ENCODE measurements around the gene PRR16.

Gene PRR16

DNA sequence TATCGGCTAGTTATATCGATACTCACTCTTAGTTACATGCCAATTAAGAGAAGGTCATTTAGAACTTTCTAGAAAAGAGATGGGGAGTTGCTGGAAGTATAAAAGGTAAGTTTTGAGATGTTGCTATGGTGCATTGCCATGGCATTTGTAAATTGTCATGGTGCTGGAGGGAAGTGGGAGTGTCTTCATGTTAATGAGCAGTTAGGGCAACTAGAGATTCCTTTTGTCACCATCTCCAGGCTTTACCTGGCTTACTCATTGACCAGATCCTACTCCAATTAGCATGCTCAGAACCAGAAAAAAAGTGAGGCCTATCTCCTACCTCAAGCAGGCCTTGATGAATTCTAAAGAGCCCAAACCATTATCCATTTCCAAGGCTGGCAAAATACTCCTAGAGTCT, 82.8 kb downstream of the PRR16 start:
- Mint-ChIP-seq H3K9me3 (no peaks in the 10 kb centered on the region), H3K4me1 (no peaks in the 10 kb centered on the region), H3K36me3 (ENCODE audit: low read depth) (no peaks in the 10 kb centered on the region), H3K27ac (no peak overlapping the region), H3K4me3 (no peak overlapping the region), H3K27me3 (no peaks in the 10 kb centered on the region)
- ATAC-seq: no peak
- no peak for DNase-seq

- DNase-seq (no peak), ATAC-seq (no peak)
- no peaks in the 10 kb centered on the region for H3K36me3 Mint-ChIP-seq (ENCODE audit: low read depth)
- H3K9me3 Mint-ChIP-seq: no peaks in the 10 kb centered on the region
- no peaks in the 10 kb centered on the region for H3K27me3 Mint-ChIP-seq
- no peak overlapping the region for H3K4me3 Mint-ChIP-seq
- H3K27ac Mint-ChIP-seq: no peak overlapping the region
- H3K4me1 Mint-ChIP-seq: no peaks in the 10 kb centered on the region
These were observed 86.3 kb downstream of the PRR16 start for GRCh38 chr5:120550358-120550757.

- no peaks in the 10 kb centered on the region for H3K27me3 Mint-ChIP-seq
- DNase-seq: no peak
- no peaks in the 10 kb centered on the region for H3K9me3 Mint-ChIP-seq
- no peak for ATAC-seq
- H3K4me3 Mint-ChIP-seq: no peak overlapping the region
- H3K27ac Mint-ChIP-seq: no peak overlapping the region
- H3K36me3 Mint-ChIP-seq (ENCODE audit: low read depth): no peaks in the 10 kb centered on the region
- no peaks in the 10 kb centered on the region for H3K4me1 Mint-ChIP-seq
These were observed 88.5 kb downstream of the PRR16 start for GRCh38 chr5:120552638-120553037.

DNA sequence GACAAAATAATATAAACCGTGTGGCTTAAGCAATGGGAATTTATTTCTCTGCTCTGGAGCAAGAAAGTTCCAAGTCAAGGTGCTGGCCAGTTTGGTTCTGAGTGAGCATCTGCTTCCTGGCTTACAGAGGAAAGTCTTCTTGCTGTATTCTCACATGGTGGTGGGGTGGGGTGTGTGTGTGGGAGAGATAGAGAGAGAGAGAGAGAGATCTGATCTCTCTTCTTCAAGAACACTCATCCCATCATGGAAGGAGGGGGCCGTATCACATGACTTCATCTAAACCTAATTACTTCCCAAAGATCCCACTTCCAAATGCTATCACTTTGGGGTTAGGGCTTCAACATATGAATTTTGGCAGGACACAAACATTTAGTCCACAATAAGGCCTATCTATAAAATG, 91.2 kb downstream of the PRR16 start:
- Mint-ChIP-seq H3K4me3 (no peak overlapping the region), H3K9me3 (no peaks in the 10 kb centered on the region), H3K27me3 (no peaks in the 10 kb centered on the region), H3K36me3 (ENCODE audit: low read depth) (no peaks in the 10 kb centered on the region), H3K4me1 (no peaks in the 10 kb centered on the region), H3K27ac (no peak overlapping the region)
- no peak for ATAC-seq
- no peak for DNase-seq

GRCh38 chr5:120564013-120564412, 99.9 kb downstream of the PRR16 start:
- ATAC-seq (no peak), DNase-seq (no peak)
- H3K27me3 Mint-ChIP-seq: no peaks in the 10 kb centered on the region
- no peak overlapping the region for H3K27ac Mint-ChIP-seq
- no peak overlapping the region for H3K4me3 Mint-ChIP-seq
- no peaks in the 10 kb centered on the region for H3K36me3 Mint-ChIP-seq (ENCODE audit: low read depth)
- H3K9me3 Mint-ChIP-seq: peaks cover 8% of the 10 kb centered on the region
- H3K4me1 Mint-ChIP-seq: no peaks in the 10 kb centered on the region

- no peak for DNase-seq
- H3K4me1 Mint-ChIP-seq: no peaks in the 10 kb centered on the region
- no peak for ATAC-seq
- no peak overlapping the region for H3K4me3 Mint-ChIP-seq
- no peaks in the 10 kb centered on the region for H3K27me3 Mint-ChIP-seq
- H3K9me3 Mint-ChIP-seq: peaks cover 8% of the 10 kb centered on the region
- H3K36me3 Mint-ChIP-seq (ENCODE audit: low read depth): no peaks in the 10 kb centered on the region
- H3K27ac Mint-ChIP-seq: no peak overlapping the region
These were observed 103.0 kb downstream of the PRR16 start for GRCh38 chr5:120567066-120567465.

DNA sequence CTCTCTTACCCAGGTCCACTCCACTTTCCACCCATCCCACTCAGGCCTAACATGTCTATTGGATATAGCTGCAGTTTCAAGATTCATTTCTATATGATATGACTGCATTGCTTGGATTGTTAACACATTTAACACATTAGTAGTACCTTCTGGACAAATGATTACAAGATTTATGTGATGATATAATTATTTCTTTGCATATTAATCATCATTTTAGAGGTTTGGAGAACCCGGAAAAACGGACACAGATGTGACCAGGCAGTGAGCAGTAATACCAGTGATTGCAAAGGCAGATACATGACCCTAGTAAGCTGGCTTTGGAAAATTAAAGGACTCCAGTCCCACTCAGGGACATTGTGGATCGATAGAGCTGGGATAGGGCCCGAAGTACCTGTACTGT, 103.8 kb downstream of the PRR16 start:
- no peaks in the 10 kb centered on the region for H3K27me3 Mint-ChIP-seq
- no peak for ATAC-seq
- H3K27ac Mint-ChIP-seq: no peak overlapping the region

DNA sequence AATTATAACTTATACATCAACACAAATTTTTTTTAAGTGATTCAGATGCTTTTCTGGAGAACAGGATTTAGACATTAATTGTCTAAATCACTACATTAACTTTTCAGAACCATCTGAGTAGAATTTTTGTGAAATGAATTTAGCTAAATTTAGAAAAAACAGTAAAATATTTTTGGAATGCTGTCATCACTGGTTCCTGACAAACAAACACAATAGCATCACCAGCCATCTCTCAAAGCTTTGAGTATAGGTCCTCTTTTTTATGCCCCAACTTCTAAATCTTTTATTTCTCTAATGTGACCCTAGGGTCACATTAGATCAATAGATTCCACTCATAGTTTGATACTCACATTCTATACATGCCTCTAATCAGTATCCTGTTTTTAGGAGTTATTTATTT, 104.6 kb downstream of the PRR16 start:
- DNase-seq (no peak), ATAC-seq (no peak)
- no peaks in the 10 kb centered on the region for H3K27me3 Mint-ChIP-seq
- peaks cover 8% of the 10 kb centered on the region for H3K9me3 Mint-ChIP-seq
- H3K36me3 Mint-ChIP-seq (ENCODE audit: low read depth): no peaks in the 10 kb centered on the region
- H3K4me3 Mint-ChIP-seq: no peak overlapping the region
- no peaks in the 10 kb centered on the region for H3K4me1 Mint-ChIP-seq
- H3K27ac Mint-ChIP-seq: no peak overlapping the region

More for the DNA sequence above, 103.8 kb downstream of the PRR16 start:
- no peak for DNase-seq
- no peak overlapping the region for H3K4me3 Mint-ChIP-seq
- no peaks in the 10 kb centered on the region for H3K4me1 Mint-ChIP-seq
- H3K36me3 Mint-ChIP-seq (ENCODE audit: low read depth): no peaks in the 10 kb centered on the region
- H3K9me3 Mint-ChIP-seq: peaks cover 8% of the 10 kb centered on the region

- H3K4me3 Mint-ChIP-seq: no peak overlapping the region
- H3K27me3 Mint-ChIP-seq: no peaks in the 10 kb centered on the region
- DNase-seq: no peak
- ATAC-seq: no peak
- H3K9me3 Mint-ChIP-seq: no peaks in the 10 kb centered on the region
- no peaks in the 10 kb centered on the region for H3K4me1 Mint-ChIP-seq
- H3K27ac Mint-ChIP-seq: no peak overlapping the region
- no peaks in the 10 kb centered on the region for H3K36me3 Mint-ChIP-seq (ENCODE audit: low read depth)
These were observed 112.5 kb downstream of the PRR16 start for GRCh38 chr5:120576588-120576987.

GRCh38 chr5:120582635-120583034, 118.5 kb downstream of the PRR16 start:
- H3K36me3 Mint-ChIP-seq (ENCODE audit: low read depth): no peaks in the 10 kb centered on the region
- no peak overlapping the region for H3K4me3 Mint-ChIP-seq
- peaks cover 3% of the 10 kb centered on the region for H3K9me3 Mint-ChIP-seq
- no peaks in the 10 kb centered on the region for H3K4me1 Mint-ChIP-seq
- no peak for DNase-seq
- no peak for ATAC-seq
- no peaks in the 10 kb centered on the region for H3K27me3 Mint-ChIP-seq
- H3K27ac Mint-ChIP-seq: no peak overlapping the region

- ATAC-seq: no peak
These were observed 122.5 kb downstream of the PRR16 start for GRCh38 chr5:120586646-120587045.

DNA sequence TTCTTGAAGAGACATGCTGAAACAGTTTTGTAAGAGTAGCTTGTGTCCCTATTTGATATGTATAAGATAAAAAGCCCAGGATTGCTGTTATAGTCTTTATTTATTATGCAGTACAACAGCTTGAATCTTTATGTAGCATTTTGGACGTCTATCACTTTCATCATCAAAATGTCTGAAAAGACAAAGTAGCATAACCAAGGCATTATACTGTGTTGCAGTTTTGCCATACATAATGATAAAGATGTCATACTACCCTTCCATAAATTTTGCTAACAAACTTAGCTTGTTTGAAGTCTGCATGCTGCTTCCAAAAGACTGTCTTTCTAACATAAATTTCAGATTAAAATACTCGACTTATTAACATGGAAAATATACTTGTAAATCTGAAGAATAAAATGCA, 127.8 kb downstream of the PRR16 start:
- H3K9me3 Mint-ChIP-seq: no peaks in the 10 kb centered on the region
- H3K4me3 Mint-ChIP-seq: no peak overlapping the region
- no peaks in the 10 kb centered on the region for H3K27me3 Mint-ChIP-seq
- no peaks in the 10 kb centered on the region for H3K36me3 Mint-ChIP-seq (ENCODE audit: low read depth)
- no peaks in the 10 kb centered on the region for H3K4me1 Mint-ChIP-seq
- DNase-seq (no peak), ATAC-seq (no peak)
- H3K27ac Mint-ChIP-seq: no peak overlapping the region

More at GRCh38 chr5:120586646-120587045, 122.5 kb downstream of the PRR16 start:
- H3K4me3 Mint-ChIP-seq: no peak overlapping the region
- H3K4me1 Mint-ChIP-seq: no peaks in the 10 kb centered on the region
- H3K27me3 Mint-ChIP-seq: no peaks in the 10 kb centered on the region
- no peaks in the 10 kb centered on the region for H3K36me3 Mint-ChIP-seq (ENCODE audit: low read depth)
- peaks cover 3% of the 10 kb centered on the region for H3K9me3 Mint-ChIP-seq
- H3K27ac Mint-ChIP-seq: no peak overlapping the region
- no peak for DNase-seq

- ATAC-seq: no peak
- Mint-ChIP-seq H3K4me3 (no peak overlapping the region), H3K27me3 (no peaks in the 10 kb centered on the region), H3K4me1 (no peaks in the 10 kb centered on the region), H3K27ac (no peak overlapping the region), H3K9me3 (peaks cover 18% of the 10 kb centered on the region), H3K36me3 (ENCODE audit: low read depth) (no peaks in the 10 kb centered on the region)
- DNase-seq: no peak
These were observed 135.5 kb downstream of the PRR16 start for GRCh38 chr5:120599576-120599975.

- H3K4me1 Mint-ChIP-seq: no peaks in the 10 kb centered on the region
- no peaks in the 10 kb centered on the region for H3K36me3 Mint-ChIP-seq (ENCODE audit: low read depth)
- ATAC-seq (no peak), DNase-seq (no peak)
- H3K27me3 Mint-ChIP-seq: no peaks in the 10 kb centered on the region
- H3K27ac Mint-ChIP-seq: no peak overlapping the region
- H3K4me3 Mint-ChIP-seq: no peak overlapping the region
- H3K9me3 Mint-ChIP-seq: peaks cover 18% of the 10 kb centered on the region
These were observed 136.5 kb downstream of the PRR16 start for GRCh38 chr5:120600639-120601038.

- no peak overlapping the region for H3K27ac Mint-ChIP-seq
These were observed 137.9 kb downstream of the PRR16 start for GRCh38 chr5:120602033-120602432.

GRCh38 chr5:120604884-120605283, 140.8 kb downstream of the PRR16 start:
- no peak for DNase-seq
- Mint-ChIP-seq H3K4me1 (no peaks in the 10 kb centered on the region), H3K27me3 (no peaks in the 10 kb centered on the region)

More at GRCh38 chr5:120602033-120602432, 137.9 kb downstream of the PRR16 start:
- H3K27me3 Mint-ChIP-seq: no peaks in the 10 kb centered on the region
- DNase-seq (no peak), ATAC-seq (no peak)
- peaks cover 18% of the 10 kb centered on the region for H3K9me3 Mint-ChIP-seq
- H3K36me3 Mint-ChIP-seq (ENCODE audit: low read depth): no peaks in the 10 kb centered on the region
- H3K4me3 Mint-ChIP-seq: no peak overlapping the region
- no peaks in the 10 kb centered on the region for H3K4me1 Mint-ChIP-seq

More at GRCh38 chr5:120604884-120605283, 140.8 kb downstream of the PRR16 start:
- Mint-ChIP-seq H3K36me3 (ENCODE audit: low read depth) (no peaks in the 10 kb centered on the region), H3K9me3 (peaks cover 9% of the 10 kb centered on the region), H3K27ac (no peak overlapping the region), H3K4me3 (no peak overlapping the region)
- no peak for ATAC-seq
